K562 (cell line): ENCODE results near the gene RFT1. TPM values are rescaled to one million over a fixed set of nuclear protein-coding genes. Genes with fewer than 3 reads are reported as not detected.

Source experiments
- E2F6 ChIP-seq, 2 experiments: IDR thresholded peaks; 2 replicates each; pipeline ENCODE4 v1.6.1; 2011; ENCODE audit warnings: borderline replicate concordance in 1 of 2, control low read depth in 1 of 2, low read depth in 1 of 2, low read length in 1 of 2, mild to moderate bottlenecking in 1 of 2, mixed read lengths in 1 of 2, moderate library complexity in 1 of 2; ENCODE audit not compliant: insufficient read depth in 1 of 2, insufficient read length in 1 of 2, poor library complexity in 1 of 2, severe bottlenecking in 1 of 2; ENCODE audit errors: extremely low read depth in 1 of 2
- ESRRA ChIP-seq: fragments of 450-650 bp; IDR thresholded peaks from 2 replicates; pipeline ENCODE4 v1.6.1; 2014; ENCODE audit warnings: low read depth, mild to moderate bottlenecking, moderate library complexity, borderline replicate concordance
- NBN ChIP-seq: fragments of 450-650 bp; IDR thresholded peaks from 2 replicates; pipeline ENCODE4 v1.6.1; 2016; ENCODE audit warnings: low read depth, mild to moderate bottlenecking
- NFRKB ChIP-seq: fragments of 450-650 bp; IDR thresholded peaks from 2 replicates; pipeline ENCODE4 v1.6.1; 2016; ENCODE audit warnings: low read depth
- POLR2AphosphoS2 ChIP-seq: IDR thresholded peaks from 2 replicates; pipeline ENCODE4 v1.6.1; 2012; ENCODE audit warnings: low read length, improper control_type of control experiment
- SMARCB1 ChIP-seq: IDR thresholded peaks from 2 replicates; pipeline ENCODE4 v1.6.1; 2011; ENCODE audit warnings: improper control_type of control experiment, low read depth; ENCODE audit not compliant: insufficient read length
- STAG1 ChIP-seq: sonication (generic); formaldehyde crosslinking; IDR thresholded peaks from 2 replicates; pipeline ENCODE4 v1.5.0; 2020; ENCODE audit warnings: missing genetic modification reagents, borderline replicate concordance
- THRAP3 ChIP-seq: fragments of 450-650 bp; IDR thresholded peaks from 2 replicates; pipeline ENCODE4 v1.6.1; 2016; ENCODE audit warnings: mild to moderate bottlenecking, inconsistent platforms, borderline replicate concordance
- TRIM24 ChIP-seq, 2 experiments: fragments of 450-650 bp; IDR thresholded peaks; 2 replicates each; pipeline ENCODE4 v1.6.1; 2016
- polyA plus RNA-seq, 8 experiments: library from polyadenylated mRNA; depleted of rRNA in 4 of 8; stranded (reverse) in 5 of 8; unstranded in 3 of 8; fragments of >200 nt; fragmentation: Nextera tagmentation in 2 of 8; fragmentation: Illumina TruSeq in 1 of 8; extraction: Ambion mirVana in 2 of 8; extraction: Trizol in 1 of 8; gene quantifications; 2 replicates each; pipeline versions ENCODE4 v1.2.1 to v1.2.3, GENCODE V29; 2011 to 2014; ENCODE audit warnings: inconsistent platforms in 1 of 8, missing spikeins in 1 of 8
- total RNA-seq, 7 experiments: library from RNA; depleted of rRNA in 6 of 7; stranded (reverse); fragments of >200 nt in 6 of 7; fragmentation: Illumina TruSeq in 2 of 7; extraction: Trizol in 2 of 7; gene quantifications; 2 replicates each; pipeline versions ENCODE4 v1.2.1 to v1.2.3, GENCODE V29; 2011 to 2021; ENCODE audit warnings: low replicate concordance in 1 of 7
- TF ChIP-seq, protein P1 (sequence below): fragments of 250-450 bp; sonication (Bioruptor Pico); IDR thresholded peaks from 2 replicates; pipeline ENCODE4 v1.8.0; 2022; ENCODE audit warnings: moderate library complexity, mild to moderate bottlenecking, inconsistent platforms

RFT1 gene
- total and polyA plus RNA-seq, 9 of the 15 experiments (the other 6 are each of a cell fraction or from before 2014, with no cell fraction given), result 4.4 to 23.8 (median 8.9) TPM

DNA sequence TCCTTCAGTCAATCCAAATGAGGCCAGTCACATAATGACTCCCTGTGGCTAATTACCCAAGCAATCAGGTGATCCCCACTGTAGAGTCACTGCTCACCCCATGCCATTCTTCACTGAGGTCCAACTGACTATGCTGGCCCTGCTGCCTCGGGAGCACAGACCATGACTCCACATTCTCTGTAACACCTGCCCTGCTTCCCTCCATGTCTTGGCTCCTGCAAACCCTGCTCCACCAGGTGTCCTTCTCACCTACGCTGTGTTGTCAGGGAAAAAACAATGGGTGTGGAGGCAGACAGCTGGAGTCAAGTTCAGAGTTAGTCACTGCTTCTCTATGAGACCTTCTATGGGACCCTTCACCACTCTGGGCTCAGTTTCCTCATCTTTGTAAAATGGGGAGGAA is 78.3 kb downstream of the RFT1 start (continued):
- no peak for TF ChIP-seq E2F6 (IDR thresholded peaks at IDR 0.05; ENCODE audit: borderline replicate concordance in 1 of 2, extremely low read depth in 1 of 2, insufficient read depth in 1 of 2, insufficient read length in 1 of 2, low read depth in 1 of 2, low read length in 1 of 2, poor library complexity in 1 of 2, severe bottlenecking in 1 of 2)
- no peak for TF ChIP-seq SMARCB1
- no peak for TF ChIP-seq NFRKB
- TF ChIP-seq POLR2AphosphoS2, result no peak
- no peak for TF ChIP-seq STAG1 (CRISPR knock-in tag)
- TF ChIP-seq, protein P1, sequence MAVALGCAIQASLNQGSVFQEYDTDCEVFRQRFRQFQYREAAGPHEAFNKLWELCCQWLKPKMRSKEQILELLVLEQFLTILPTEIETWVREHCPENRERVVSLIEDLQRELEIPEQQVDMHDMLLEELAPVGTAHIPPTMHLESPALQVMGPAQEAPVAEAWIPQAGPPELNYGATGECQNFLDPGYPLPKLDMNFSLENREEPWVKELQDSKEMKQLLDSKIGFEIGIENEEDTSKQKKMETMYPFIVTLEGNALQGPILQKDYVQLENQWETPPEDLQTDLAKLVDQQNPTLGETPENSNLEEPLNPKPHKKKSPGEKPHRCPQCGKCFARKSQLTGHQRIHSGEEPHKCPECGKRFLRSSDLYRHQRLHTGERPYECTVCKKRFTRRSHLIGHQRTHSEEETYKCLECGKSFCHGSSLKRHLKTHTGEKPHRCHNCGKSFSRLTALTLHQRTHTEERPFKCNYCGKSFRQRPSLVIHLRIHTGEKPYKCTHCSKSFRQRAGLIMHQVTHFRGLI, result no peak
- TF ChIP-seq ESRRA, result no peak
- TF ChIP-seq TRIM24 (IDR thresholded peaks at IDR 0.05), result no peak
- no peak for TF ChIP-seq NBN
- TF ChIP-seq THRAP3, result no peak
